Stimulated activated CD8-positive, alpha-beta memory T cell treated with anti-CD3 and anti-CD28 coated beads, Interleukin-15, amount 100 ng/mL, for 48 hours (primary cell): ENCODE data around the gene LRPAP1.

Source experiments
- DNase-seq, 2 donors: peaks; one replicate each; pipeline ENCODE4 v3.0.0-alpha.2; 2020; ENCODE audit warnings: low read depth in 2 of 2

Gene LRPAP1

DNA sequence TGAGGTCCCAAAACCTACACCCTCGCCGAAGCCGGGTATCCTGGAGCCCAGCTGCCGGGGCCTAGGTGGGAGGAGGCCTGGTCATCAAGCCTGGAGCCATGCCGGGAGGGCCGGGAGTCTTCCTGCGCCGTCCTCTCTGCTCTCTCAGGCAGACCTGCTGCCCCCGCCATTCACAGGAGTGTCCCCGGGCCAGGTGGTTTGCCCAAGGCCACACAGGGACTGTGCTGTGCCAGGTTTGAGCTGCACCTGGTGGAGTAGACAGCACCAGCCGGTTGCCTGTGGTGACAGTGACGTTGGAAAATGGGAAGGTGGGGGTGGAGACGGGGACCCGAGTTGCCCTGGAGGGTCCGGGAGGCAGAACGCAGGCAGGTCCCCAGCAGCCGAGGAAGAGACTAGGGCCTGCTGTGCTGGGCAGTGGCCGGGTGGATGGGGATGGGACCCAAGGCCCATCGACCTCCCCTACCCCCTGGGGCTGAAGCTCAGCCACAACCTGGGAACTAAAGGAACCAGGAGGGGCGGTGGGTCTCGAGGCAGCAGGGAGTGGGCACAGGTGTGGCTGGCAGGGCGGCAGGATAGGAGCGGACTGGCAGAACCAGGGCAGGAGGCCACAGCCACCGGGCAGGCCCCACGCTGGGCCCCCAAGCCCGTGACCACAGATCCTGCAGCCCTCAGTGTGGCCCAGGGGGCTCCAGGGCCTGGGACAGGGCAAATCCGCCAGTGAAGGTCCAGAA, 59.6 kb downstream of the LRPAP1 start:
- DNase-seq, result no peak

DNA sequence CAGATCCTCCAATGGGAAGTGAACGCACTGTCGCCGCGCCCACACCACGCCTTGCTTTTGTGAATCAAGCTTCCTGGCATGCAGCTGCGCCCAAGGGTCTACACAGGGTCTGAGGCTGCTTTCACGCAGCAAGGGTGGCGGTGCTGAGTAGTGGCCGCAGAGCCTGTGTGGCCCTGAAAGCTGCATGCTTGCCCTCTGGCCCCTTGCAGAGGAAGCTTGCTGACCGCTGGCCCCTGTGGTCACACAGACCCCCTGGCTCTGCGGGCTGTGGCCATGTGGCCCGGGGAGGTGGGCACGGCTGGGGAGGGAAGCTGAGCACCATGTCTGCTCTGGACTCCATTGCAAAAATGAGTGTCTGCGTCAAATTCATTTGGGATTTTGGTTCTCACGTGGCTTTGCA, 60.3 kb downstream of the LRPAP1 start:
- DNase-seq, result no peak

- no peak for DNase-seq
Measured at GRCh38 chr4:3471098-3471760, 61.0 kb downstream of the LRPAP1 start.

- DNase-seq, result no peak
Measured at GRCh38 chr4:3470244-3471097, 61.8 kb downstream of the LRPAP1 start.

- no peak for DNase-seq
Measured at GRCh38 chr4:3469386-3470243, 62.6 kb downstream of the LRPAP1 start.

- DNase-seq, result no peak
Measured at GRCh38 chr4:3468804-3469203, 63.4 kb downstream of the LRPAP1 start.

GRCh38 chr4:3468154-3468553, 64.1 kb downstream of the LRPAP1 start:
- DNase-seq, result no peak

- no peak for DNase-seq
Measured at GRCh38 chr4:3467601-3468031, 64.6 kb downstream of the LRPAP1 start.

DNA sequence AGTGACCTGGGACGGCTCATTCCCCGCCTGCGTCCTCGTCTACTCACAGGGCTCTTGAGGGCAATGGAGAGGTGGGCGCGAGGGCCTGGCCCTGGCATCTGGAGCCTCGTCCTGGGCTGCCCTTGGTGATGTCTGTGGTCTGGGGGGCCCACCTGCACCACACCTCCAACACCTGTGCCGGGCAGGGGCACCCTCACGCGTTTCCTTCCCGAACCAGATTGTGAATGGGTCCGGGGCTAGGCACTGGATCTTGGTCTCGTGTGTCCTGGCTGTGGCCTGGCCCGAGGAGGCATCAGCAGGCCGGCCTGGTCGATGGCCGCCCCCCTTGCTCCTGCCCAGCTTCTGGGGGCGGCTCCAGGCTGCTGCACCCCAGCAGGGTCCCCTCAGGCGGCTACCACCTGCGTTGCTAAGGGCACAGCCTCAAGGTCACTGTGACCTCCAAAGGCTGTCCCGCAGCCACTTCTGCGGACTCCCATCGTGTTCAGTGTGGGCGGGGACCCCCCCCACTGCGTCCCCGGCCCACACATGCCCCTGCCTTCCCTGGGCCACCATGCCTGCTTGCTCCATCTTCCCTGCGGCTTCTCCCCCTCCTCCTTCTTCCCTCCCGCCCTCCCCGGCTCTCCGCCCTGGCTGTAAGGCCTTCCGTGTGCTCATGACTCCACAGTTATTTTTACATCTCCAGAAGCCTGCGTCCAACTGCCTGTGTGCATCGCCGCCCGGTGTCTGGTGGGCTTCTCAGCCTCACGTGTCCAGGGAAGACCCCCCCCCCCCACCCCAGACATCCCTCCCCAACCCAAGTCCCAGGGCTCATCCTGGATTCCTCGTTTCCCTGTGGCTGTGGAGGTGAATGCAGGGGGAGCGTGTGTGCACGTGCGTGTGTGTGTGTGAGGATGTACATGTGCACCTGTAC, 65.3 kb downstream of the LRPAP1 start:
- DNase-seq, result no peak

DNA sequence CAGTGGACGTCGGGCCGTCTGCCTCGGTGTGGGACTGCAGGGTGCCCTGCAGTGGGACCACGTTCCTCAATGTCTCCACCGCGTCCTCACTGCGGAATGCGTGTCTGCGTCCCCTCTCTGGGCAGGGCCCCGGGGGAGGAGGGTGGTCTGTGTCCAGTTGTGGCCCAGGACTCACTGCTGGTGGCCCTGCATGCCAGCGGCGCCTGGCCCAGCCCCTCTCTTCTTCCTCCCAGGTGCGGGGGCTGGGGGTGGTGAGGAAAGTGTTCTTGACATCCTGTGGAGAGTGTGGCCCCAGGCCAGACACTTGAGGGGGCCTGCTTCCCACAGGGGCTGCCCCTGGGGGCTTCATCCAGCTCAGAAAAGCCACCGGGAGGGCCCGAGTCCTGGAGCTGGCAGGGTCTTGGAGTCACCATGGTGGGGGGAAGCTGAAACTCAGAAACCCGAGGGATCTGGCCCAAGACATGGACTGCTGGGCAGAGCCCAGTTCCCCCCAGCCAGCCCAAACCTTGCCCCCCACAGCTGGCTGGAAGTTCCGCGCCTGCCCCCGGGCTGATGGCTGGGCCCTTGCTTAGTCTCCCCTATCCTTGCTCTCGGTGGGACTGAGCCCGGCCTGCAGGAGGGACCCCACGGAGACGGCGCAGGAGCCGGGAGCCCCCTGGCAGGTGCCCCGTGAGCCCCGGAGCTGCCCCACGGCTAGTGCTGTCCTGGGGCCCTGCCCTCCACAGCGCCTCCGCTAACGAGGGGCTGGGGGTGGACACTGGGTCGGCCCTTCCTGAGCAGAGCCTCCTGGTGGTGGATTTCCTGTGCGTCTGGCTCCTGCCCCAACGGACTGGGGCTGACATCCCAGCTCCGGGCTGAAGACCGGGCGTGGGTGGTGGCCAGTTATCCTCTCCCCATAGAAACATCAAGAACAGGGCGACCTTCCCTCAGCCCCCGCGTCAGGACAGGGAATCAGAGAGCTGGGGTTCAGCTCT, 66.2 kb downstream of the LRPAP1 start:
- DNase-seq, result no peak

DNA sequence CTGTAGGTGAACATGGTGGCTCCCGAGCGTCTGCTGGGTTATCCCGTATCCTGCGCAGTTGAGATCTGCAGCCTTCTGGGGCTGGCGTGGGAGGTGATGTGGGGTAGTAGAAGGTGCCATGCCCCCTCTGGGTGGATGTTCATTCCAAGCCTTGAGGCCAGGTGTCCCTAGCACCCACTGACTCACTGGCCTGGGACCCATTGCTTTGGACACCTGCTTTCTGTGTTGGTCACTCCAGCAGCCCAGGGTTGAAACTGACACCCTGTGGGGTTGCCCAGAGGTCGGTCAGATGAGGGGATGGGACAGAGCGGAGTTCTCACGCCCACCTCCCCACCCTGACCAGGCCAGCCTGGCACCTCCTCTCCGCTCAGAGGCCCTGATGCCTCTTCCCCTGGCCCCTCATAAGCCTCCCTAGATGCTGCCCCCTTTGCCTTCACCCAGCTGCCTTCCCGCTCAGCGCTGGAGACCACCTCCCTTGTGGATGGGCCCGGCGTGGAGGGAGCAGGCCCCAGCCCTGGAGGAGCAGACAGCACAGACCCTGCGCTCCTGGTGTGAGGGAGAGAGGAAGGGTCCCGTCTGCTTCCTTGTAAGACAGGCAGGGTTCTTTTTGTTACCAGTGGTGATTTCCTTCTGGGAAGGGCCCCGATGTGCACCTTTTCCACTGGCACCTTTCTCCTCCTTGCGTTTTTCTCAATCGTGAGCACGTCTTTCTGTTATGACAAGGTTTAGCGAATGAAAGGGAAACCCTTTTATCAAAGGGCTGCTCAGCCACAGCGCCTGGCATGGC, 67.1 kb downstream of the LRPAP1 start:
- DNase-seq, result no peak

- no peak for DNase-seq
Measured at GRCh38 chr4:3464349-3464905, 67.8 kb downstream of the LRPAP1 start.

DNA sequence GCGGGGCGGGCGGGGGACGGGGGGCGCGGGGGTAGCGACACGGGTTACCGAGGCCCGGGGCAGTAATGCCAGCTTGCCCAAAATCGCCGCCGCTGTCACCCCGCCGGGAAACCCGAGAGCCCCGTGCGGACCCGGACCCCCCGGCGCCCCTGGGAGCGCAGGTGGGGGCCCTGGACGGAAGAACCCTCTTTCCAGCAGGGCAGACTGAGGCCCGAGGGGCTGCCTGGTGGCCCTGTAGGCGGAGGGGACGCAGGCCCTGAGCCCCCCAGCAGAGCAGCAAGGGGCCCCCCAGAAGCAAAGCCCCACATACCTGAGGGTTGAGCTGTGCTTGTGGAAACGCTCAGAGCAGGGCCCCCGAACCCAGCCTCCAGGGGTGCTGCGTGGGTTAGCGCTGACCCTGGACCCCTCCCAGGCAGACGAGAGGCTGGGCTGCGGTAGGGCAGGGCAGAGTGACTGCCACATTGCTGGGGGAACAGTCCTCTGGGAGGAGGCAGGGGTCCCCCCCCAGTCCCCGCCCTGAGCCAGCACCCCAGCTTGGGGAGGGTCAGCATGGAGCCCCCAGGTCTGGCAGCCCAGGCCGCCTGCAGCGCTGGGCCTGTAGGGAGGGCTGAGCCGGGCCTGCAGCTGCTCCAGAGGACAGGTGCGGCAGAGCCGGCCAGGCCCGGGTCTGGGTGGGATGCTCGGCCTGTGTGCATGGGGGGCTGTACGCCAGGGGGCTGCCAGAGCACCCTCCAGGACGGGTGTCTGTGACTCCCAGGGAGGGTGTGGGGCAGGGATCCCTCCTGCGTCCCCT, 68.5 kb downstream of the LRPAP1 start:
- no peak for DNase-seq

DNA sequence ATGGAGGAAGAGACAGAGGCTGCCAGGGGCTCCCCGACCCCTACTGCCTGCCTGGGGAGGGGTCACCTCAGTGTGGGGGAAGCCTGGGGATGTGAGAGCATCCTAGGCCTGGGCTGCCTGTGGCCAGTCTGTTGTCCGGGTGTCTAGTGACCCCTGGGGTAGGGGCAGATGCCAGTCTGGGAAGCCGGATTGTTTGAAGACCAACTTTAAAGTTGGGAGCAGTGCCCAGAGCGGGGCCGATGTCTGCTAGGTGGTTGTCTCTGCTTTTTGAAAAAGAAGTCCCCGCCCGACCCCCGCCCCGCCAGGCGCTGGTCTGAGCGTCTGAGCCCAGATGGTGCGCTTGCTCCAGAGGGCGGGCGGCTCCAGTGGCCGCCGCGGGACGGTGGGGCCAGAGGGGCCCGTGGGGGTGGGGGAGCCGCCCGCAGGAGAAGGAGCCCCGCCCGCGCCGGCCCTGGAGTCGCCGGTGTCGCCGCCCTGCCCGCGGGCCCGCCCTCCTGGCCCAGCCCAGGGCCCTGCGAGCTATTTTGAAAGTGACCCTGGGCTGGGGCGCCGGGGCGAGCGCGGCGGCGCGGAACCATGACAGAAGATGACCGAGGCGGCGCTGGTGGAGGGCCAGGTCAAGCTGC, 69.3 kb downstream of the LRPAP1 start, which contains the start of gene DOK7:
Gene DOK7 (plus strand): TSS at position 517 of the 626 bp plus-strand sequence. CDS start 70 bp downstream, at position 587.
- DNase-seq, result no peak

- DNase-seq, result no peak
Measured at GRCh38 chr4:3462321-3462789, 69.9 kb downstream of the LRPAP1 start.

GRCh38 chr4:3461515-3462291, 70.5 kb downstream of the LRPAP1 start:
- no peak for DNase-seq
